GM23338 (cell line): Measurements from ENCODE around the gene DBET. TPM values are rescaled to one million over a fixed set of nuclear protein-coding genes. Genes with fewer than 3 reads are reported as not detected.
"Not testable (repeated sequence)": the region's sequence is repeated elsewhere in the genome, so short reads cannot be mapped to it uniquely, and the experiment has no call there.

ENCODE experiments used
- ATAC-seq: fragments of 200-7000 bp; cut with Tn5 transposase; 3 replicates; pipeline ENCODE4 v1.9.1; 2020
- DNase-seq: peaks from one replicate; pipeline ENCODE4 v3.0.0-alpha.2; 2015; ENCODE audit warnings: low spot score
- H2AFZ ChIP-seq: fragments of 200-600 bp; sonication (generic); 2 replicates; pipeline ENCODE4 v1.8.0; 2016; ENCODE audit warnings: antibody characterized with exemption, mild to moderate bottlenecking, moderate library complexity
- H3F3A ChIP-seq: fragments of 200-600 bp; sonication (generic); replicated peaks from 2 replicates; pipeline ENCODE4 v1.8.0; 2017; ENCODE audit warnings: antibody characterized with exemption, mixed run types, low read depth
- H3K27ac ChIP-seq: fragments of 200-600 bp; sonication (generic); 2 replicates; pipeline ENCODE4 v1.6.1; 2016; ENCODE audit warnings: low read depth
- H3K27me3 ChIP-seq: fragments of 200-600 bp; sonication (generic); 2 replicates; pipeline ENCODE4 v1.8.0; 2016; ENCODE audit warnings: mild to moderate bottlenecking, mixed run types, moderate library complexity; ENCODE audit not compliant: insufficient read depth
- H3K36me3 ChIP-seq: fragments of 200-600 bp; sonication (generic); 2 replicates; pipeline ENCODE4 v1.8.0; 2016; ENCODE audit warnings: mild to moderate bottlenecking; ENCODE audit not compliant: insufficient read depth
- H3K4me1 ChIP-seq: fragments of 200-600 bp; sonication (generic); 2 replicates; pipeline ENCODE4 v1.8.0; 2016; ENCODE audit warnings: mild to moderate bottlenecking, moderate library complexity; ENCODE audit not compliant: insufficient read depth
- H3K4me2 ChIP-seq: fragments of 200-600 bp; sonication (generic); 2 replicates; pipeline ENCODE4 v1.7.1; 2017; ENCODE audit warnings: mixed run types
- H3K4me3 ChIP-seq: fragments of 200-600 bp; sonication (generic); 2 replicates; pipeline ENCODE4 v1.6.1; 2016; ENCODE audit warnings: mixed run types
- H3K79me2 ChIP-seq: fragments of 200-600 bp; sonication (generic); replicated peaks from 2 replicates; pipeline ENCODE4 v1.8.0; 2017; ENCODE audit warnings: mild to moderate bottlenecking; ENCODE audit not compliant: insufficient read depth
- H3K9me2 ChIP-seq: fragments of 200-600 bp; sonication (generic); 2 replicates; pipeline ENCODE4 v1.8.0; 2017; ENCODE audit not compliant: insufficient read depth
- H4K20me1 ChIP-seq: fragments of 200-600 bp; sonication (generic); replicated peaks from 2 replicates; pipeline ENCODE4 v1.8.0; 2017; ENCODE audit warnings: mild to moderate bottlenecking; ENCODE audit not compliant: insufficient read depth
- H3K27ac Mint-ChIP-seq: 2 replicates; pipeline ENCODE4 v1.8.0; 2020; ENCODE audit warnings: inconsistent platforms, mild to moderate bottlenecking, moderate library complexity, mixed read lengths
- H3K27me3 Mint-ChIP-seq: 3 replicates; pipeline ENCODE4 v1.8.0; 2022; ENCODE audit warnings: low read depth, mild to moderate bottlenecking, moderate library complexity, mixed read lengths, inconsistent platforms; ENCODE audit not compliant: insufficient read depth, poor library complexity
- H3K36me3 Mint-ChIP-seq: 3 replicates; pipeline ENCODE4 v1.8.0; 2021; ENCODE audit warnings: low read depth, mild to moderate bottlenecking, inconsistent platforms, moderate library complexity, mixed read lengths
- H3K4me1 Mint-ChIP-seq: 3 replicates; pipeline ENCODE4 v1.8.0; 2020; ENCODE audit warnings: mild to moderate bottlenecking, inconsistent platforms, mixed read lengths
- H3K4me3 Mint-ChIP-seq: 3 replicates; pipeline ENCODE4 v1.8.0; 2021; ENCODE audit warnings: moderate library complexity, mild to moderate bottlenecking, inconsistent platforms, mixed read lengths
- H3K9me3 Mint-ChIP-seq: 3 replicates; pipeline ENCODE4 v1.8.0; 2020; ENCODE audit warnings: moderate library complexity, mild to moderate bottlenecking, inconsistent platforms, mixed read lengths
- EZH2 ChIP-seq: fragments of 200-600 bp; sonication (generic); IDR thresholded peaks from one replicate; pipeline ENCODE4 v1.8.0; 2017; ENCODE audit warnings: antibody characterized with exemption, mild to moderate bottlenecking, low read depth; ENCODE audit not compliant: unreplicated experiment
- EZH2phosphoT487 ChIP-seq: fragments of 200-600 bp; sonication (generic); IDR thresholded peaks from one replicate; pipeline ENCODE4 v1.8.1; 2018; ENCODE audit warnings: antibody characterized with exemption; ENCODE audit not compliant: unreplicated experiment
- polyA plus RNA-seq: library from polyadenylated mRNA; unstranded; fragments of >200 nt; fragmentation: Nextera tagmentation; extraction: Ambion mirVana; gene quantifications from 2 replicates; pipeline ENCODE4 v1.2.1, GENCODE V29; 2016
- total RNA-seq: library from RNA; depleted of rRNA; stranded (reverse); fragments of >200 nt; shearing (Covaris generic); gene quantifications from 2 replicates; pipeline ENCODE4 v1.2.3, GENCODE V29; 2014

The DBET gene
- total and polyA plus RNA-seq, 2 experiments from 2014 or later, result 0.08 TPM; not detected in 1

DNA sequence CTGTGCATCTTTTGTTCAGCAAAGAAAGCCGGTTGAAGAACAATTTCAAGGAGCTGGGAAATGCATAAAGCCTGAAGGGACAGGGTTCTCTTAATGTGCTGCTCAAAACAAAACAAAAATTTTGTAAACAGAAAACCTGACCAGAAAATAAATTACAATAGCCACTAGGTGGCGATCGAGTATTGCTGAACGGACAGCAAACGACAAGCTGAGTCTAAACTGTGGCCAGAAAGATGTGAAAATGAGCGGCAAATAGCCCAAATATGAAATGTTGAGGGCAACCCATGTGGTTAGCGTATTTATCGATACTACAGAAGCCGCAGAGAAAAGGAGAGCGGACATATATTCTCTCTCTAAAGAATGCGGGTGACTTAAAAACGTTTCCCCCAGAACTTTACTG lies 16.7 kb upstream of the DBET start:
- not testable (repeated sequence) for DNase-seq, H3K27ac Mint-ChIP-seq, H3K4me3 ChIP-seq, H3K4me1 ChIP-seq, H3K4me3 Mint-ChIP-seq, H3K79me2 ChIP-seq, H3K4me2 ChIP-seq, H3K4me1 Mint-ChIP-seq, H3K36me3 ChIP-seq, H4K20me1 ChIP-seq, H3K27me3 ChIP-seq, H3F3A ChIP-seq, H3K27ac ChIP-seq, H3K9me2 ChIP-seq, ATAC-seq, H3K27me3 Mint-ChIP-seq, H3K36me3 Mint-ChIP-seq, H3K9me3 Mint-ChIP-seq, H2AFZ ChIP-seq

DNA sequence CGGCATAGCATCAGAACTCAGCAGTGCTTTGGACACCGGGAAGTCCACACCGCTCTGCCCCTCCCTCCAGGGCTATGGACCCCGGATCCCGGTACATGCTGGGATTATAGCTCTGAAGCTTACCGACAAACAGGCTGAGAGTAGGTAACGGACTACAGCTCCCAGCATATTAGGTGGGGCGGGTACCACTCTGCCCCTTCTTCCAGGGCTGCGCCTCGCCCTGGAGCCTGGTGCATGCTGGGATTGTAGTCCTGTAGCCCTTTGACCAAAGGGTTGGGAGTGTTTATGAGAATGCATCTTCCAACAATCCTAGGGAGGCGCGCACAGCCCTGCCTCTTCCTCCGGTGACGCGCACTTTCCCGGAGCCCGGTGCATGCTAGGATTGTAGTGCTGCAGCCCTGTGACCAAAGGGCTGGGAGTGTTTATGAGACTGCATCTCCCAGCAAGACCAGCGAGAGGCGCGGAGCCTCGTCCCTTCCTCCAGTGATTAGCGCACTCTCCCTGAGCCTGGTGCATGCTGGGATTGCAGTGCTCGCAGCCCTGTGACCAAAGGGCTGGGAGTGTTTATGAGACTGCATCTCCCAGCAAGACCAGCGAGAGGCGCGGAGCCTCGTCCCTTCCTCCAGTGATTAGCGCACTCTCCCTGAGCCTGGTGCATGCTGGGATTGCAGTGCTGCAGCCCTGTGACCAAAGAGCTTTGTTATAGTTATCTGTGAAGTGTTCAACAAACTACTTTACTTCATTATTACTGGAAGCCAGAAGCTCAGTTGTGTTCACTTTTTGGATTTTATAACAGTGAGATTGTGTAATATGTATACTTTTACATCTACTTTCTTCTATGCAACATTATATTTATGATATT lies 14.7 kb upstream of the DBET start:
- H3K9me3 Mint-ChIP-seq, result peaks cover 15% of the 10 kb centered on the region
- H3K27ac ChIP-seq, H3K27ac Mint-ChIP-seq, H3K9me2 ChIP-seq, H3K4me3 ChIP-seq, H3K36me3 Mint-ChIP-seq, ATAC-seq, H3K4me3 Mint-ChIP-seq, H3K4me1 Mint-ChIP-seq, H2AFZ ChIP-seq, H3K27me3 Mint-ChIP-seq, H4K20me1 ChIP-seq, H3K27me3 ChIP-seq, H3F3A ChIP-seq, DNase-seq, H3K79me2 ChIP-seq, H3K4me1 ChIP-seq, H3K36me3 ChIP-seq, H3K4me2 ChIP-seq: not testable (repeated sequence)

DNA sequence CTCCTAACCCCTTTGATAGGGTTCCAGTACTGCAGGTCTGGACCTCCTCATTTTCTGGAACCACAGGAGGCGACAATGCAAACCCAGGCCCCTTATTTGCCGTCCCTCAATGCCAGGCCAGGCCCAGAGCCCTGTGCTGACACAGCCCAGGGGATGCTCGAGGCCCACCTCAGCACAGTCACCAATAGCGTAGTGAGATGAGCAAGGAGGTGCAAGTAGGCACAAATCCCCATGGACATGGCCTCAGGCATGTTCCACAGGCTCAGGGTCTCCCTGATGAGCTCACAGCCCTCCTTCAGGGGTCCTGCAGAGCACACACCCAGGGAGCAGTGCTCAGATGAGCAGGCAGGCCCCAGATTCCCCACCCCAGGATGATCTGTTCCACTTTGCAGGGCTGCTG lies 5.3 kb upstream of the DBET start:
- H4K20me1 ChIP-seq, H3K4me3 Mint-ChIP-seq, H2AFZ ChIP-seq, H3K36me3 Mint-ChIP-seq, H3K9me2 ChIP-seq, H3K4me1 ChIP-seq, H3K79me2 ChIP-seq, H3K36me3 ChIP-seq, ATAC-seq, DNase-seq, H3K4me3 ChIP-seq, H3K9me3 Mint-ChIP-seq, H3K27ac Mint-ChIP-seq, H3K27ac ChIP-seq, H3K4me2 ChIP-seq, H3F3A ChIP-seq, H3K27me3 Mint-ChIP-seq, H3K4me1 Mint-ChIP-seq: not testable (repeated sequence)
- peaks cover 23% of the 10 kb centered on the region for H3K27me3 ChIP-seq

DNA sequence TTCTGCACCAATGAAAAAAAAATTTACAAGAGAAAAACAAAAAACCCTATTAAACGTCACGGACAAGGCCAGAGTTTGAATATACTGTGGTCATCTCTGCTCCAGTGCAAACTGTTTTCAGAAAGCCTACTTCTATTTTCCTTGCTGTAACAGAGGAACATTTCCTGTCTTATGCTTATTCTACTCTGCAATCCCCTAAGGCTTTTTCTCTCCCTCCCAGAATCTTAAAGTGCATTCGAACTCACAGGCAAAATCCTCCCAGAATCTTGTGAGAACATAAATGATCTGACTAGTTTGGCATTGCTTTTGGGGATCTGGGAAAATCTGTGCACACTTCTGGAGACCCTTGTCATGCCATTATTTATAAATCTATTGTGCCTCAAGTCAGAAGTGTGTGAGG lies 503 bp downstream of the DBET start:
- not testable (repeated sequence) for H3K9me3 Mint-ChIP-seq, H3K4me1 Mint-ChIP-seq, H2AFZ ChIP-seq, H3K9me2 ChIP-seq, H3K36me3 ChIP-seq, H3K27ac Mint-ChIP-seq, H3K27ac ChIP-seq, H3K4me1 ChIP-seq, H4K20me1 ChIP-seq, ATAC-seq, H3F3A ChIP-seq, H3K36me3 Mint-ChIP-seq, H3K4me2 ChIP-seq, H3K4me3 ChIP-seq, H3K79me2 ChIP-seq
- H3K27me3 ChIP-seq, result peaks cover 37% of the 10 kb centered on the region
- Mint-ChIP-seq H3K4me3 (peak overlapping the region; percentile 49; the same call in 1 of the 3 replicates), H3K27me3 (peaks cover 12% of the 10 kb centered on the region)
- peak; percentile 0 for DNase-seq
- TF ChIP-seq EZH2phosphoT487 (peak; percentile 72), EZH2 (peak; percentile 95)

DNA sequence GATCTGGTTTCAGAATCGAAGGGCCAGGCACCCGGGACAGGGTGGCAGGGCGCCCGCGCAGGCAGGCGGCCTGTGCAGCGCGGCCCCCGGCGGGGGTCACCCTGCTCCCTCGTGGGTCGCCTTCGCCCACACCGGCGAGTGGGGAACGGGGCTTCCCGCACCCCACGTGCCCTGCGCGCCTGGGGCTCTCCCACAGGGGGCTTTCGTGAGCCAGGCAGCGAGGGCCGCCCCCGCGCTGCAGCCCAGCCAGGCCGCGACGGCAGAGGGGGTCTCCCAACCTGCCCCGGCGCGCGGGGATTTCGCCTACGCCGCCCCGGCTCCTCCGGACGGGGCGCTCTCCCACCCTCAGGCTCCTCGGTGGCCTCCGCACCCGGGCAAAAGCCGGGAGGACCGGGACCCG lies 4.0 kb downstream of the DBET start:
- H3K36me3 ChIP-seq, H3K27ac ChIP-seq: not testable (repeated sequence)

More for the DNA sequence above, 4.0 kb downstream of the DBET start:
- H2AFZ ChIP-seq, H3K79me2 ChIP-seq, H4K20me1 ChIP-seq, H3K4me3 Mint-ChIP-seq, H3K9me3 Mint-ChIP-seq, H3K4me2 ChIP-seq, H3F3A ChIP-seq, ATAC-seq, H3K4me3 ChIP-seq, DNase-seq, H3K27ac Mint-ChIP-seq, H3K36me3 Mint-ChIP-seq, H3K4me1 Mint-ChIP-seq, H3K4me1 ChIP-seq, H3K9me2 ChIP-seq: not testable (repeated sequence)
- peaks cover 21% of the 10 kb centered on the region for H3K27me3 ChIP-seq
- peaks cover 12% of the 10 kb centered on the region for H3K27me3 Mint-ChIP-seq
